Stimulated activated CD4-positive, alpha-beta T cell treated with anti-CD3 and anti-CD28 coated beads, Interleukin-2, amount 100 ng/mL, for 48 hours (primary cell): ENCODE measurements around the gene ANKS1B.
"Not testable (repeated sequence)": the region's sequence is repeated elsewhere in the genome, so short reads cannot be mapped to it uniquely, and the experiment has no call there.

Experiments used
- DNase-seq, 2 donors: peaks; one replicate each; pipeline ENCODE4 v3.0.0-alpha.2; 2020

Gene ANKS1B

GRCh38 chr12:99249543-99249942 lies 735.2 kb downstream of the ANKS1B start:
- no peak for DNase-seq

GRCh38 chr12:99237907-99238538 lies 746.7 kb downstream of the ANKS1B start:
- DNase-seq: not testable (repeated sequence)

GRCh38 chr12:99235381-99235780 lies 749.4 kb downstream of the ANKS1B start:
- no peak for DNase-seq

- DNase-seq: no peak
Measured at GRCh38 chr12:99234702-99235101, 750.0 kb downstream of the ANKS1B start.

- no peak for DNase-seq
Measured at GRCh38 chr12:99232324-99232723, 752.4 kb downstream of the ANKS1B start.

GRCh38 chr12:99231031-99231430 lies 753.7 kb downstream of the ANKS1B start:
- no peak for DNase-seq

- no peak for DNase-seq
Measured at GRCh38 chr12:99224237-99224636, 760.5 kb downstream of the ANKS1B start.

- no peak for DNase-seq
Measured at GRCh38 chr12:99223579-99223978, 761.2 kb downstream of the ANKS1B start.

- no peak for DNase-seq
Measured at GRCh38 chr12:99213047-99213446, 771.7 kb downstream of the ANKS1B start.

GRCh38 chr12:99212275-99212674 lies 772.5 kb downstream of the ANKS1B start:
- no peak for DNase-seq

- DNase-seq: no peak
Measured at GRCh38 chr12:99205111-99205510, 779.6 kb downstream of the ANKS1B start.

- DNase-seq: no peak
Measured at GRCh38 chr12:99201906-99202645, 782.7 kb downstream of the ANKS1B start.

GRCh38 chr12:99200711-99201384 lies 783.9 kb downstream of the ANKS1B start:
- no peak for DNase-seq

- no peak for DNase-seq
Measured at GRCh38 chr12:99195474-99195873, 789.3 kb downstream of the ANKS1B start.

GRCh38 chr12:99192489-99192888 lies 792.2 kb downstream of the ANKS1B start:
- DNase-seq: no peak

- DNase-seq: no peak
Measured at GRCh38 chr12:99176871-99177270, 807.9 kb downstream of the ANKS1B start.

- no peak for DNase-seq
Measured at GRCh38 chr12:99170461-99170860, 814.3 kb downstream of the ANKS1B start.

GRCh38 chr12:99170037-99170436 lies 814.7 kb downstream of the ANKS1B start:
- DNase-seq: no peak

GRCh38 chr12:99157946-99158345 lies 826.8 kb downstream of the ANKS1B start:
- DNase-seq: no peak

- no peak for DNase-seq
Measured at GRCh38 chr12:99154983-99155336, 829.8 kb downstream of the ANKS1B start.

GRCh38 chr12:99154216-99154982 lies 830.3 kb downstream of the ANKS1B start:
- no peak for DNase-seq

GRCh38 chr12:99153293-99153692 lies 831.4 kb downstream of the ANKS1B start:
- no peak for DNase-seq

GRCh38 chr12:99152337-99152736 lies 832.4 kb downstream of the ANKS1B start:
- DNase-seq: no peak
